HG02938 (cell line): Measurements from ENCODE around the gene SMCO4.
"Not testable (repeated sequence)": the region's sequence is repeated elsewhere in the genome, so short reads cannot be mapped to it uniquely, and the experiment has no call there.

Source experiments
- ATAC-seq: cut with Tn5 transposase; IDR thresholded peaks from one replicate; pipeline ENCODE4 v1.9.1; 2021; ENCODE audit warnings: mild to moderate bottlenecking, moderate library complexity; ENCODE audit not compliant: unreplicated experiment

Gene SMCO4

GRCh38 chr11:93481279-93481678 is 61.9 kb downstream of the SMCO4 start:
- ATAC-seq: no peak

- ATAC-seq: no peak
Observed at GRCh38 chr11:93480756-93481155, 62.4 kb downstream of the SMCO4 start.

DNA sequence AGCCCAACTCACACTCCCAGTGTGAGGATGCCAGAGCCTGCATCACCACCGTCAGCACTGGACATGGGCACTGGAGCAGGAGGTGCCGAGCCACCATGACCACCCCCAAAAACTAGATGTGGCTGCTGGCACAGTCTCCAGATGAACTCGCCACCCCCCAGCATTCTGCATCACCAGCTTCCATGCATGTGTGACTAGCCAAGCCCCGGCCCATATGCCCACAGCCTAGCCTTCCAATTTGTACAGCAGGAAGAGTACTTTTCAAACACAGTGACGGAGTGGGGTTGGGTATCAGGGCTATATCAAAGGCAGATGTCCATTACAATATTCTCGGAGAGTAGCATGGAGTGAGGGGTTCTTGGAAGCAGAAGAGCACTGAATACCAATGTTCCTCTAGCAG is 62.9 kb downstream of the SMCO4 start:
- no peak for ATAC-seq

DNA sequence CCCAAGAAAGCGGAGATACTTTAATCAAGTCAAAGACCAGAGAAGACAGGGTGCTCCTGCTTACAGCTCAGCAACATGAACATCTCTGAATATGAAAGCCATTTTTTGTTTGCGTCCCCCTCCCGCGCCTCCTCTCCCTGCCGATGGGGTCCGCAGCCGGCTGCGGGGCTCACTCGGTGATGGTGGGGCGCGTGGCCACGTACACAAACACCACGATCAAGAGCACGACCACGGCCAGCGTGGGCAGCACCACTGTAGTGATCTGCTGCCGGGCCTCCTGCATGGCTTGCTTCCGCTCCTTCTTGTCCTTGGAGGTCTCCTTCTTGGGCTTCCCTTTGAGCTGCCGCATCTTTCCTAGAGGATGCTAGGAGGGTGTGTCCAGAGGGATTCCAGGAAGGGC is 64.3 kb downstream of the SMCO4 start:
- ATAC-seq: no peak

DNA sequence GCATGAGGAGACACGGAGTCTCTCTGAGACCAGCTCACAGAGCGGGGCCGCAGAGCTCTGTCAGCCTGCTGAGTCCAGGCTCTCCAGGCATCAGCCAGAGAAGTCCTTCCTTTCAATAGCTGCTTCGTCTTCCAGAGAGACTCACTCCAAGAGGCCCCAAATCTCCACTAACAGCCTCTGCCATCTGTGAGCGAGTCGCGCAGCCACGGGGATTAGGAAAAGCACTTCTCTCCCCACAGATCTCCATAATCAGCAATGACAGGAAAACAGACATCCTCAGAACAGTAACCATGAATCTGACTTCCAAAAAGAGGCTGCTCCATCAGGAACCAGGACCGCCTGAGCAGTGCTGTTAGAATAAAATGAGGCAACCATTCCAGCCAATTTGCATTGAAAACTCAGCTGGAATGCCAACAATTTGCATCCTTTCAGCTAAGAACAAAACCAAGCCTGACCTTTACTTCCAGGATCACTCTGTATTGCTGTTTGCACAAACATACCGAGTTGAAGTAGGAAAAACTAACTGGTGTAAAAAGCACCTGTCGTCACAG is 65.4 kb downstream of the SMCO4 start:
- no peak for ATAC-seq

GRCh38 chr11:93476796-93477195 is 66.4 kb downstream of the SMCO4 start:
- ATAC-seq: no peak

GRCh38 chr11:93474123-93474522 is 69.1 kb downstream of the SMCO4 start:
- no peak for ATAC-seq

GRCh38 chr11:93468290-93468689 is 74.9 kb downstream of the SMCO4 start:
- no peak for ATAC-seq

DNA sequence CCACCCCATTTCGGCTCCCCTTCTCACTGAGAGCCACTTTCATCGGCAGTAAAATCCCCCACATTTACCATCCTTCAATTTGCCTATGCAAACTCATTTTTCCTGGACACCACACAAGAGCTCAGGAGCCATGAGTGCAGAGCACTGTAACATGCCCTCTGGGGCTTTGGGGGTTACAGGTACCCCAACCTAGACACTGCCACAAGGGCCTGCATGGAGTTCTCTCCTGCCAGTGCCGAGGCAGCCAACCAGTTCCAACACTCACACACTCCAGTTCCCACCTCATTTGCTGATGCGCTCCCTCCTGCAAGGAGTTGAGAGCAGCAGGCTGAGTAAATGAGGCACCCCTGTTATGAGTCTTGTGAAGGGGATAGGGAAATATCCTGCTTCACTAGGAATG is 76.1 kb downstream of the SMCO4 start:
- ATAC-seq: no peak

DNA sequence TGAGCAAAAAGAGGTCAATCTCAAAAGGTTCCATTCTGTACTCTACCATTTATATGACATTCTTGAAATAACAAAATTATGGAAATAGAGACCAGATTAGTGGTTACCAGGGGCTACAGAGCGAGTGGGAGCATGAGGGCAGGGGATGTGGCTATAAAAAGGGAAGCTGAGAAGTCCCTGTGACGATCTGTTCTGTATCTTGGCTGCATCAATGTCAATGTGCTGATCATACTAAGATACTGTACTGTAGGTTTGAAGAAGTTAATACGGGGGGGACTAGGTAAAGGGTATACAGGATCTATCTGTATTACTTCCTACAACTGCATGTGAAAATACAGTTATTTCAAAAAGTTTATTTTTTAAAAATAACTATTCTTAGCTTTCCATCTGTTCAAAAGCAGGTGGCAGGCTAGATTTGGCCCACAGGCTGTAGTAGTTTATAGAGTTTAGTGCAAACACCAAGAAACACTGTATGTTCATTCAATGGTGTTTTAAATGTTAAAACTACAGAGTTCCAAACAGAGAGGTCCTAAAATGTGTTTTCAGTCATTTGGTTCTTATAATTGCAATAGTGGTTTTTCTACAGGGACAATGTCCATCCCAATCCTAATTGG is 78.2 kb downstream of the SMCO4 start:
- ATAC-seq: no peak

DNA sequence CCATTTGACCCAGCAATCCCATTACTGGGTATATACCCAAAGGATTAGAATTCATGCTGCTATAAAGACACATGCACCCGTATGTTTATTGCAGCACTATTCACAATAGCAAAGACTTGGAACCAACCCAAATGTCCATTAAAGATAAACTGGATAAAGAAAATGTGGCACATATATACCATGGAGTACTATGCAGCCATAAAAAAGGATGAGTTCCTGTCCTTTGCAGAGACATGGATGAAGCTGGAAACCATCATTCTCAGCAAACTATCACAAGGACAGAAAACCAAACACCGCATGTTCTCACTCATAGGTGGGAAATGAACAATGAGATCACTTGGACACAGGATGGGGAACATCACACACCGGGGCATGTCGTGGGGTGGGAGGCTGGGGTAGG is 79.5 kb downstream of the SMCO4 start:
- not testable (repeated sequence) for ATAC-seq

DNA sequence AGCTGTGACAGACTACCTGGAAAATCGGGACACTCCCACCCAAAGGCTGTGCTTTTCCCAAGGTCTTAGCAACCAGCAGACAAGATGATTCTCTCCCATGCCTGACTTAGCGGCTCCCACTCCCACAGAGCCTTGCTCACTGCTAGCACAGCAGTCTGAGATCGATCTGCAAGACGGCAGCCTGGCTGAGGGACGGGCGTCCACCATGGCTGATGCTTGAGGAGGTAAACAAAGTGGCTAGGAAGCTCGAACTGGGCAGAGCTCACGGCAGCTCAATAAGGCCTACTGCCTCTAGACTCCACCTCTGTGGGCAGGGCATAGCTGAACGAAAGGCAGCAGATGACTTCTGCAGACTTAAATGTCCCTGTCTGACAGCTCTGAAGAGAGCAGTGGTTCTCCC is 84.9 kb downstream of the SMCO4 start:
- no peak for ATAC-seq

GRCh38 chr11:93444617-93445073 is 98.5 kb downstream of the SMCO4 start:
- ATAC-seq: no peak

DNA sequence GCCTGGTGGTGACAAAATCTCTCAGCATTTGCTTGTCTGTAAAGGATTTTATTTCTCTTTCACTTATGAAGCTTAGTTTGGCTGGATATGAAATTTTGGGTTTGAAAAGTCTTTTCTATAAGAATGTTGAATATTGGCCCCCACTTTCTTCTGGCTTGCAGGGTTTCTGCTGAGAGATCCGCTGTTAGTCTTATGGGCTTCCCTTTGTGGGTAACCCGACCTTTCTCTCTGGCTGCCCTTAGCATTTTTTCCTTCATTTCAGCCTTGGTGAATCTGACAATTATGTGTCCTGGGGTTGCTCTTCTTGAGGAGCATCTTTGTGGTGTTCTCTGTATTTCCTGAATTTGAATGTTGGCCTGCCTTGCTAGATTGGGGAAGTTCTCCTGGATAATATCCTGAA is 100.0 kb downstream of the SMCO4 start:
- not testable (repeated sequence) for ATAC-seq

GRCh38 chr11:93432247-93432646 is 110.9 kb downstream of the SMCO4 start:
- ATAC-seq: no peak
